HepG2 (cell line): ENCODE measurements around the gene CPPED1. TPM values are rescaled to one million over a fixed set of nuclear protein-coding genes. Genes with fewer than 3 reads are reported as not detected.

ENCODE experiments used
- ARID2 ChIP-seq: sonication (generic); formaldehyde crosslinking; IDR thresholded peaks from 2 replicates; pipeline ENCODE4 v1.8.1; 2022; ENCODE audit warnings: mild to moderate bottlenecking, missing genetic modification reagents, borderline replicate concordance
- CSRNP1 ChIP-seq: sonication (generic); formaldehyde crosslinking; IDR thresholded peaks from 2 replicates; pipeline ENCODE4 v1.8.1; 2023; ENCODE audit warnings: mild to moderate bottlenecking, missing genetic modification reagents
- ELF3 ChIP-seq: IDR thresholded peaks from 2 replicates; pipeline ENCODE4 v1.6.1; 2016; ENCODE audit warnings: missing genetic modification reagents, missing compliant biosample characterization
- FIP1L1 ChIP-seq: fragments of 200-400 bp; formaldehyde crosslinking; IDR thresholded peaks from 2 replicates; pipeline ENCODE4 v1.6.1; 2018; ENCODE audit warnings: low read depth, mild to moderate bottlenecking, low read length, moderate library complexity, borderline replicate concordance; ENCODE audit not compliant: insufficient read depth
- IKZF4 ChIP-seq: sonication (generic); formaldehyde crosslinking; IDR thresholded peaks from 2 replicates; pipeline ENCODE4 v1.5.1; 2020; ENCODE audit warnings: borderline replicate concordance, mild to moderate bottlenecking, low read depth, missing genetic modification reagents; ENCODE audit errors: not compliant biosample characterization
- KLF11 ChIP-seq: IDR thresholded peaks from 2 replicates; pipeline ENCODE4 v1.6.1; 2016; ENCODE audit warnings: missing compliant biosample characterization
- KLF16 ChIP-seq, 2 experiments: sonication (generic) in 1 of 2; formaldehyde crosslinking in 1 of 2; IDR thresholded peaks; 2 replicates each; pipeline versions ENCODE4 v1.6.1 to v1.8.0; 2016 to 2023; ENCODE audit warnings: missing genetic modification reagents in 2 of 2, missing compliant biosample characterization in 1 of 2
- MBD4 ChIP-seq: IDR thresholded peaks from 2 replicates; pipeline ENCODE4 v1.6.1; 2012; ENCODE audit warnings: low read length, inconsistent platforms, borderline replicate concordance
- NFE2 ChIP-seq: sonication (generic); formaldehyde crosslinking; IDR thresholded peaks from 2 replicates; pipeline ENCODE4 v1.4.0; 2020; ENCODE audit warnings: missing genetic modification reagents
- NFKB2 ChIP-seq: sonication (generic); formaldehyde crosslinking; IDR thresholded peaks from 2 replicates; pipeline ENCODE4 v1.4.0; 2020; ENCODE audit warnings: missing genetic modification reagents, borderline replicate concordance
- PITX1 ChIP-seq: sonication (generic); formaldehyde crosslinking; IDR thresholded peaks from 2 replicates; pipeline ENCODE4 v1.5.1; 2020; ENCODE audit warnings: mild to moderate bottlenecking, missing genetic modification reagents
- PRDM4 ChIP-seq: sonication (generic); formaldehyde crosslinking; IDR thresholded peaks from 2 replicates; pipeline ENCODE4 v1.9.0; 2021; ENCODE audit warnings: missing genetic modification reagents, borderline replicate concordance
- RORA ChIP-seq: sonication (generic); formaldehyde crosslinking; IDR thresholded peaks from 2 replicates; pipeline ENCODE4 v1.5.0; 2020; ENCODE audit warnings: mild to moderate bottlenecking, missing genetic modification reagents, moderate library complexity
- SMARCC2 ChIP-seq: fragments of 450-650 bp; IDR thresholded peaks from 2 replicates; pipeline ENCODE4 v1.6.1; 2017; ENCODE audit warnings: antibody characterized with exemption, mild to moderate bottlenecking
- SOX13 ChIP-seq, 3 experiments: fragments of 450-650 bp in 1 of 3; sonication (generic) in 1 of 3; formaldehyde crosslinking in 1 of 3; IDR thresholded peaks in 2 of 3; conservative IDR thresholded peaks in 1 of 3; 2 replicates each; pipeline versions ENCODE4 v1.5.0 to v1.6.1; 2016 to 2020; ENCODE audit warnings: antibody characterized with exemption in 1 of 3, mild to moderate bottlenecking in 1 of 3, missing compliant biosample characterization in 1 of 3, missing genetic modification reagents in 1 of 3, moderate library complexity in 1 of 3
- TRAFD1 ChIP-seq: sonication (generic); formaldehyde crosslinking; IDR thresholded peaks from 2 replicates; pipeline ENCODE4 v1.5.1; 2020; ENCODE audit warnings: missing genetic modification reagents, mild to moderate bottlenecking, borderline replicate concordance
- ZNF34 ChIP-seq: sonication (generic); formaldehyde crosslinking; IDR thresholded peaks from 2 replicates; pipeline ENCODE4 v1.4.0; 2020; ENCODE audit warnings: mild to moderate bottlenecking, missing genetic modification reagents, borderline replicate concordance
- ZNF362 ChIP-seq: sonication (generic); formaldehyde crosslinking; IDR thresholded peaks from 2 replicates; pipeline ENCODE4 v1.4.0; 2020; ENCODE audit warnings: missing genetic modification reagents, mild to moderate bottlenecking, borderline replicate concordance
- ZNF367 ChIP-seq: sonication (generic); formaldehyde crosslinking; IDR thresholded peaks from 2 replicates; pipeline ENCODE4 v1.4.0; 2020; ENCODE audit warnings: missing genetic modification reagents, borderline replicate concordance
- ZNF543 ChIP-seq: sonication (generic); formaldehyde crosslinking; IDR thresholded peaks from 2 replicates; pipeline ENCODE4 v1.4.0; 2020; ENCODE audit warnings: mild to moderate bottlenecking, missing genetic modification reagents
- ZNF549 ChIP-seq: sonication (generic); formaldehyde crosslinking; IDR thresholded peaks from 2 replicates; pipeline ENCODE4 v1.5.0; 2020; ENCODE audit warnings: missing genetic modification reagents
- ZNF772 ChIP-seq: sonication (generic); formaldehyde crosslinking; IDR thresholded peaks from 2 replicates; pipeline ENCODE4 v1.5.0; 2020; ENCODE audit warnings: mild to moderate bottlenecking, missing genetic modification reagents
- ZNF792 ChIP-seq: IDR thresholded peaks from 2 replicates; pipeline ENCODE4 v1.6.1; 2016
- ZSCAN30 ChIP-seq: sonication (generic); formaldehyde crosslinking; IDR thresholded peaks from 2 replicates; pipeline ENCODE4 v1.5.0; 2020; ENCODE audit warnings: mild to moderate bottlenecking, missing genetic modification reagents
- polyA plus RNA-seq, 8 experiments: library from polyadenylated mRNA; depleted of rRNA in 3 of 8; stranded (reverse) in 7 of 8; unstranded in 1 of 8; fragments of >200 nt; fragmentation: Illumina TruSeq in 4 of 8; extraction: Trizol in 4 of 8; gene quantifications; 2 replicates each; pipeline versions ENCODE4 v1.2.1 to v1.2.3, GENCODE V29; 2011 to 2016; ENCODE audit warnings: low read depth in 4 of 8, missing spikeins in 1 of 8, mixed read lengths in 1 of 8; ENCODE audit not compliant: insufficient read depth in 1 of 8
- total RNA-seq, 5 experiments: library from RNA; depleted of rRNA; stranded (reverse); fragments of >200 nt; fragmentation: Illumina TruSeq; extraction: Trizol; gene quantifications; 2 replicates each; pipeline ENCODE4 v1.2.3, GENCODE V29; 2016; ENCODE audit warnings: low read depth in 1 of 5

The CPPED1 gene
- total and polyA plus RNA-seq, 2 of the 13 experiments (the other 11 are each of a cell fraction or from before 2014, with no cell fraction given) = 66.6 to 71.3 TPM

- TF ChIP-seq FIP1L1 (no peak), TRAFD1 (CRISPR knock-in tag) (no peak), IKZF4 (CRISPR knock-in tag) (peak; percentile 10), MBD4 (no peak), ZSCAN30 (CRISPR knock-in tag) (no peak), ZNF34 (CRISPR knock-in tag) (0 out of 2 replicates have a peak, but pooled peaks have one; percentile 72), PRDM4 (CRISPR knock-in tag) (no peak), KLF11 (peak; percentile 75), ZNF362 (CRISPR knock-in tag) (no peak), RORA (CRISPR knock-in tag) (no peak), ARID2 (no peak), KLF16 (CRISPR knock-in tag; IDR thresholded peaks at IDR 0.05) (no peak), SOX13 (IDR thresholded peaks at IDR 0.05) (no peak), SOX13 (CRISPR knock-in tag; conservative IDR thresholded peaks at IDR 0.05 in 1 of 2, IDR thresholded peaks at IDR 0.05 in 1 of 2) (peak in 1 of 2 experiments; percentile 78; a peak in 1 of 4 replicates), PITX1 (CRISPR knock-in tag) (no peak), SMARCC2 (no peak), NFKB2 (CRISPR knock-in tag) (no peak), ZNF543 (peak; percentile 84), ELF3 (CRISPR knock-in tag) (peak; percentile 100), ZNF792 (CRISPR knock-in tag) (peak; percentile 70; the same call in 1 of the 2 replicates), ZNF772 (0 out of 2 replicates have a peak, but pooled peaks have one; percentile 62), ZNF549 (CRISPR knock-in tag) (no peak), NFE2 (no peak), ZNF367 (CRISPR knock-in tag) (no peak), CSRNP1 (CRISPR knock-in tag) (no peak)
These were observed 191.0 kb downstream of the CPPED1 start (continued) for GRCh38 chr16:12612598-12613101.
